GM12892 (cell line): ENCODE data around the gene RNF34.
A peak's percentile ranks its signal among the peaks of the same experiment; 100 is the strongest.

ENCODE experiments used
- DNase-seq: peaks from one replicate; pipeline ENCODE4 v3.0.0; 2011; ENCODE audit not compliant: insufficient read length
- FAIRE-seq: peaks from 2 replicates; lab custom pipeline; 2011; peaks lifted over from hg19 to GRCh38; lab: Jason Lieb, UNC
- POLR2A ChIP-seq: IDR thresholded peaks from 2 replicates; pipeline ENCODE4 v1.6.1; 2011; ENCODE audit warnings: low read depth, low read length, control low read depth
- POLR2AphosphoS5 ChIP-seq: IDR thresholded peaks from 2 replicates; pipeline ENCODE4 v1.6.1; 2011; ENCODE audit warnings: low read depth, low read length, control low read depth
- TAF1 ChIP-seq: IDR thresholded peaks from 2 replicates; pipeline ENCODE4 v1.6.1; 2011; ENCODE audit warnings: low read depth, mild to moderate bottlenecking, control low read depth, low read length, borderline replicate concordance

RNF34 gene

DNA sequence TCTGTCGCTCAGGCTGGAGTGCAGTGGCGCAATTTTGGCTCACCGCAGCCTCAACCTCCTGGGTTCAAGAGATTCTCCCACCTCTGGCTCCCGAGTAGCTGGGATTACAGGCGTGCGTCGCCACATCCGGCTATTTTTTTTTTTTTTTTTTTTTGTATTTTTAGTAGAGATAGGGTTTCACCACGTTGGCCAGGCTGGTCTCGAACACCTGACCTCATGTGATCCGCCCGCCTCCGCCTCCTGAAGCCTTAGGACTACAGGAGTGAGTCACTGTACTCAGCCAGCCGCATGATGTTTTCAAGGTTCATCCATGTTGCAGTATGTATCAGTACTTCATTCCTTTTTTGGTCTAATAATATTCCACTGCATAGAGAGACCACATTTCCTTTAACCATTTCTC is 2.4 kb upstream of the RNF34 start:
- TF ChIP-seq TAF1: no peak
- TF ChIP-seq POLR2A: no peak
- no peak for TF ChIP-seq POLR2AphosphoS5
- no peak for FAIRE-seq

DNA sequence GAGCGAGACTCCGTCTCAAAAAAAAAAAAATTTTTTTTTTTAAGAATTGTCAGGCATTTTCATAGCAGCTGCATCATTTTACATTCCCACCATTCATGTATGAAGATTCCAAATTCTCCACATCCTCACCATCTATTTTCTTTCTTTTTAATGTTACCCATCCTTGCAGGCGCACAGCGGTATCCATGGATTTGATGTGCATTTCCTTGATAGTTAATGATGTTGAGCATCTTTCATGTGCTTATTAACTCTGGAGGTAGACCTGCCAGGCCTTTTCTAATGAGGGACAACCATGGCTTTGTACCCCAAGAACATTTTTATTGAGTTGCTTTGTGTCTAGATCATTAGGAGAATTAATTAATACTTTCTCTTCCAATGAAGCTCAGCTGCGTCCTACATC is 1.6 kb upstream of the RNF34 start:
- TF ChIP-seq POLR2AphosphoS5: no peak
- TF ChIP-seq POLR2A: no peak
- TF ChIP-seq TAF1: no peak
- FAIRE-seq (no peak), DNase-seq (no peak)

More for the DNA sequence above, 2.4 kb upstream of the RNF34 start:
- DNase-seq: no peak

DNA sequence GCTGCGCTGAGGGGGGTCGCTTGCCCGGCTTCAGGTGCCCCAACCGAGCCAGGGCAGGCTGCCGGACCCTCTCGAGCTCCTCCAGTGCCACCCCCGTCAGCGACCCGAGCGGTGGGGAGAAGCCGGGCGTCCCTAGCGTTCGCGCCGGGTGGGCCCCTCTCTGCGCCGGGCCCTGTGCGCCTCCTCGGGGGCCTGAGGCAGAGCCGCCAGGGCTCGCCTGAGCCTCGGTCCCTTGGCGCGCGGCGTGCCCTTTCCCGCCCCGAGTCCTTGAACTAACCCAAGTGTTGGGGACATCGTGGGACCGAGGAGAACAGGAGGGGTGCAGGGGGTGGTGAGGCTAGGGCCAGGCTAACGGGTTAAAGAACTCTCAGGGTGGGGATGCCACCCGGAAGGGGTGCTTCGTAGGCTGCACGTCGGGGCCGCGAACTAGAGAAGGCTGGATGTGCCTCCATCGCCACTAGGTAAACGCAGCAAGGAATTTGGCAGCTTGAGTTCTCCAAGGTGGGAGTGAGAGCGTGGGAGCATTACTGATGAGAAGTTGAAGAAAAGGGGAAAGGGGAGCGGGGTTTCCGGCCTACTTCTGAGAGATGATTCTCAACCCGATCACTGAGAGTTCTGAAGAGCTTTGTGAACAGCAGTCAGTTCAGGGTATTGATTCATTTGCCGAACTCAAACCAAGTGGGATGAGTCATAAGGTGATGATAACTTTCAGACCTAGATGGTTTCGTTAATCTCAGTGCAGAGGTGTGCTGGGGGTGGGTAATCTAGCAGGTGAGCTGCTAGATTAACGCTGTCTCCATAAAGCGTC is 618 bp downstream of the RNF34 start:
- FAIRE-seq: peak; percentile 58
- TF ChIP-seq POLR2AphosphoS5 (peak; percentile 89), POLR2A (peak; percentile 72), TAF1 (peak; percentile 51; the same call in 1 of the 2 replicates)

DNA sequence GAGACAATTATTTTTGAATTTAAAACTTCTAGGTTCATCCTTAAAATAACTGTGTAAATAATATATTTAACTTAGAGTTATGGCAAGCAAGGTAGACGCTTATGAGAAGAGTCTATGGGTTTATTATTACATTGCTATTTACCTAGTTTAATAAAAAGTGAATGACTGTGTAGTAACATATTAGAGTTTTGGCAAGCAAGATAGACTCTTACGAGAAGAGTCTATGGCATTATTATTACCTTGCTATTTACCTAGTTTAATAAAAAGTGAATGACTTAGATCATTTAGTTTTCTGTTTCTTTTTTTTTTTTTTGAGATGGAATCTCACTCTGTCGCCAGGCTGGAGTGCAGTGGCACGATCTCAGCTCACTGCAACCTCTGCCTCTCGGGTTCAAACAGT is 3.8 kb downstream of the RNF34 start:
- DNase-seq: no peak
- TF ChIP-seq POLR2A: no peak
- TF ChIP-seq POLR2AphosphoS5: no peak
- no peak for TF ChIP-seq TAF1
- no peak for FAIRE-seq

More for the DNA sequence above, 618 bp downstream of the RNF34 start:
- peak; percentile 23 for DNase-seq

DNA sequence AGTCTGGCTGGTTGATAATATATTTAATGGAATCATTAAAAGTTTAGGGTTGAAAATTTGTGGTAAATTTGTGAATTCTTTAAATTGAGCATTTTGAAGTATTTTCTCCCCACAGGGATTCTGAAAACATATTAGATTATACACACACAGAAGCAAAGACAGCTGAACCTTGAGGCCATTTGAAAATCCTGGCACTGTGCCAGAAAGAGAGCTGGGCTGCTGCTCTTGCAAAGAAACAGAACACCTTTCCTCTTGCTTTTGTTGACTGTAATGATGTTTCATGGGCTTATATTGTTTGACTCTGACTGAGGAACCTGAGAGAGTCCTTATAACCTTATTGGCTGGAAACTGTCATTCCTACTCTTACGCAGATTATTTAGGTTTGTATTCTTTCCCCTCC is 4.8 kb downstream of the RNF34 start:
- no peak for TF ChIP-seq TAF1
- TF ChIP-seq POLR2AphosphoS5: 0 out of 2 replicates have a peak, but pooled peaks have one; percentile 24
- FAIRE-seq (no peak), DNase-seq (no peak)

DNA sequence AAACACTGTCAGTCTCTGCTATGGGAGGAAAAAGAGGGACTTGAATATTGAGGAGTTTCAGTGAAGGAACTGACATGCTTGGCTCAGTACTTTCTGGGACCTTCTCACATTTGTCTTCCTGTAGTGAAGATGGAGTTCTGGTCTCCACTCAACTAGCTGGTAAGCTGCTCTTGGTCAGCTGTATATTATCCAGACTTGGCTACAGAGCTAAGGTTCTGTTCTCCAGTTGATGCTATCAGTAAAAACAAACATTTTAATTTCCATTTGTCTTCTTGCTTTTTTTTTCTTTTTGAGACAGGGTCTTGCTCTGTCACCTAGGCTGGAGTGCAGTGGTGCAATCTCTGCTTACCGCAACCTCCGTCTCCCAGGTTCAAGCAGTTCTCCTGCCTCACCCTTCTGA is 5.3 kb downstream of the RNF34 start:
- FAIRE-seq (no peak), DNase-seq (no peak)
- TF ChIP-seq POLR2AphosphoS5 (no peak), POLR2A (no peak), TAF1 (no peak)

DNA sequence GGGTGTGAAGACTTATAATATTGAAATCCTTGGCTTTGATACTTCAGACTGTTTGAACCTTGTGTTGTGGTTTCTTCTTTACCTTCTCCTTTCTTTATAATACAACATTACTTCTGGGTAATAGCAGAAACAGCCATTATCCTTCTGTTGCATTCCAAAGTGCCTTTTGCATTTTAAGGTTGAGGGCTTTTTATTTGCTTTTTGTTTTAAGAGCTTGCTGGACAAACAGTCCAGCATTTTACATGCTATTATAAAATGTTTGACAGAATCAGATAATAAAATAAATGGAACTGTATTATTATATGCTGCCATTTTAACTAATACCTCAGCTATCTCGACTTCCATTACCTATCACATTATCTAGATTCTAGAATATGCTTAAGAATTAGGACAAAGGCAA is 14.0 kb downstream of the RNF34 start:
- DNase-seq (no peak), FAIRE-seq (no peak)
- TF ChIP-seq POLR2A (no peak), POLR2AphosphoS5 (no peak), TAF1 (no peak)

DNA sequence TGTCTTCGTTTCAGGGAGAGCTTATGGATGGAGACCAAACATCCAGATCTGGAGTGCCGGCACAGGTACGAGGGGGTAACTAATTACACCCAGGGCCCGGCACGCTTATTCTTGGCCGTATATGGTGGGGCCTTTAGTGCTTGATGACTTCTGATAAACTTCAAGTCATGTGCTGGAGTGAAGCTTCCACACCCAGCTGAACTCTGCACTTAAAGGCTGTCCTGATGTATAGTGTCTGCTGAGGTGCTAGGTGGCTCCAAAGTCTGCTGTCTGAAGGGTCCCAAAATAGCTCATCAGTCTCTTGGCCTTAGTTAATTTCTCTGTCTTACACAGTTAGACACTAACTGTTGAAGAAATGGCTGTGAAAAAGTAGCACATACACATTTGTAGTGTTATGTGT is 17.9 kb downstream of the RNF34 start:
- DNase-seq: no peak
- no peak for FAIRE-seq
- TF ChIP-seq POLR2A: no peak
- no peak for TF ChIP-seq TAF1
- no peak; the same call in 1 of the 2 replicates for TF ChIP-seq POLR2AphosphoS5

DNA sequence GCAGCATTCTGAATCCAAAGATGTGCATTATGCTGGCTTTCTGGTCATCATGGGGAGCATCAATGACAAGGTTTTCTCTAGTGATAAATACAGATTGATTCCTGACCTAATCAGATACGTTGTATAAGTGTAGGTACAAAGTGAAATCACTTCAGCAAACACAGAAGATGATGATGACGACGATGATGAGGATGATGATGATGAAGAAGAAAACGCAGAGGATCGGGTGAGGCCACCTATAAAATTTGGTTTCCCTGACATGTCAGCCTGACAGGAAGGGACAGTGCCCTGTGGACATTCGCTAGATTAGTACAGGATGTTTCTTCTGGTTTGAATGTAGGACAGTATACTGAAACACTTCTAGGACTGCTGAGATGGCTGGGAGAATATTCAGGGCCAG is 20.2 kb downstream of the RNF34 start:
- TF ChIP-seq POLR2A: 0 out of 2 replicates have a peak, but pooled peaks have one; percentile 20
- TF ChIP-seq TAF1: no peak
- TF ChIP-seq POLR2AphosphoS5: no peak
- FAIRE-seq (no peak), DNase-seq (no peak)

DNA sequence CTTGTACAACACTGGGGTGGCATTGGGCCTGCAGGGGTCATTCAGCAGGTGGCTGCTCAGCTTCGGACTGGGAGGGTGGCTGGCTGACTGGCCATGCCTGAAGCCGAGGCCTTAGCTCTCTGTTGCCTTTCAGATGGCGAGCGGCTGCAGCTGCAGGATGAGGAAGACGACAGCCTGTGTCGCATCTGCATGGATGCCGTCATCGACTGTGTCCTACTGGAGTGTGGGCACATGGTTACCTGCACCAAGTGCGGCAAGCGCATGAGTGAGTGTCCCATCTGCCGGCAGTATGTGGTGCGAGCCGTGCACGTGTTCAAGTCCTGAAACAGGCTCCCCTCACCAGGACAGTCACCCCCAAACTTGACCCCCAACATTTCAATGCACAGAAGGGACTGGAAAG is 23.3 kb downstream of the RNF34 start:
- no peak for FAIRE-seq
- no peak for DNase-seq
- peak; percentile 41; the same call in 1 of the 2 replicates for TF ChIP-seq POLR2A
- TF ChIP-seq POLR2AphosphoS5: peak; percentile 70
- TF ChIP-seq TAF1: no peak

DNA sequence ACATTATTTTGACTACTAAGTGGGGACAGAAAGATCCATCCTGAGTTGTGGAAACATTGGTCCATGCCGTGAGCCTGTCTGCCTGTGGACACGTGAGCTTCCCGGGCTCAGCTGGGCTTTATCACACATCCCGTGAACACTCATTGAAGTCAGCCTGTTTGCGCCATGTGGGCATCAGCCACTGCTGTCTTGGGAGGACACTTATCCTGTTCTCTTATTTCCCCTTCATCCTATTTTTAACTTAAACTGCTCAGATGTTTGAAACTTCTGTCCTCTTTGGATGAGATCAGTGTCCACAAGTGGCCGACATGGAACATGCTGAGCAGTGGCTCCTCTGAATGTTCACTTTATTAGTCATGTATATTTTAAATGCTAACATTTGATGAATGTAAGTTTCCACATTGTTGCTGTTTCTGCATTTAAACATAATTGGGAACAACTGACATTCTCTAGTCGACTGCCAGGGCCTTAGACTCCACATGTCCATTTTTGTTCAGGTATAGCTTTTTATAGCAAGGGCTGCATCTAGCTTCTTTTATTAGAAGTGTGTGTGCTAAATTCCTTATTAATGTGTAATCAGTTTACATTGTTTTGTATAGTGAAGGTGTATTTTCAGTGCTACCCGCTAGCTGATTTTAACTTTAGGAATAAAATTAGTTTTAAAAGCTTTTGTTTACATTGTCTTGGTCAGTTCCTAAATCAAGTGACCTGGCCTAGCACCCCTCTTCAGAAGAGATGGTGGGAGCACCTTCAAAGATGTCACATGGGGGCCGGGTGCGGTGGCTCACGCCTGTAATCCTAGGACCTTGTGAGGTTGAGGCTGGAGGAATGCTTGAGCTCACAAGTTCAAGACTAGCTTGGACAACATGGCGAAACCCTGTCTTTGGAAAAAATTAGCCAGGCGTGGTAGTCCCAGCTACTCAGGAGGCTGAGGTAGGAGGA is 24.0 kb downstream of the RNF34 start:
- FAIRE-seq (no peak), DNase-seq (no peak)
- TF ChIP-seq TAF1: no peak
- 0 out of 2 replicates have a peak, but pooled peaks have one; percentile 3 for TF ChIP-seq POLR2A
- peak; percentile 59 for TF ChIP-seq POLR2AphosphoS5

DNA sequence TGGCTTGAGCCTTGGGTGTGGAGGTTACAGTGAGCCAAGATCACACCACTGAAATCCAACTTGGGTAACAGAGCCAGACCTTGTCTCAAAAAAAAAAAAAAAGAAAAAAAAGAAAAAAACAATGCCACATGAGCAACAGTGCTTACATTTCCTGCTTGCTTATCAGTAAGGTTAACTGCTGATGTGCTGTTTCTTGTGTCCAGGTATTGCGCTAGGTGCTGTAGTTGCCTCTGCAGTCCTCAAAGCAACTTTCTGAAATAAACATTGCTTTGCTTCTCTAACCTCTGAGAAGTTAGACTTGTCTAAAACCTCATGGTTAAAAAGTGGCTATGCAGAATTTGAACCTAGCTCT is 24.7 kb downstream of the RNF34 start:
- FAIRE-seq: no peak
- no peak for DNase-seq
- TF ChIP-seq TAF1 (no peak), POLR2A (no peak), POLR2AphosphoS5 (no peak)
